HTERT RPE-1 (cell line): ENCODE measurements around the gene ARFRP1.

Experiments
- in situ Hi-C: fragments of 300-500 bp; cut with MboI; formaldehyde crosslinking; loops from 4 replicates; pipeline ENCODE4 v1.14.3; 2020; ENCODE audit warnings: low sequenced_read_pairs

The ARFRP1 gene

GRCh38 chr20:63702751-63703470 is 4.9 kb downstream of the ARFRP1 start:
- in situ Hi-C loops, result no loop called here

GRCh38 chr20:63702036-63702665 is 5.6 kb downstream of the ARFRP1 start:
- in situ Hi-C loops, result no loop called here

- in situ Hi-C loops, result no loop called here
These were observed 6.3 kb downstream of the ARFRP1 start for GRCh38 chr20:63701329-63702035.

- in situ Hi-C loops, result no loop called here
These were observed 6.8 kb downstream of the ARFRP1 start for GRCh38 chr20:63701051-63701328.

- in situ Hi-C loops, result no loop called here
These were observed 7.4 kb downstream of the ARFRP1 start for GRCh38 chr20:63700199-63701050.

- in situ Hi-C loops, result no loop called here
These were observed 8.1 kb downstream of the ARFRP1 start for GRCh38 chr20:63699466-63700198.

GRCh38 chr20:63698739-63699465 is 8.9 kb downstream of the ARFRP1 start:
- in situ Hi-C loops, result no loop called here

- in situ Hi-C loops, result no loop called here
These were observed 9.8 kb downstream of the ARFRP1 start for GRCh38 chr20:63697868-63698545.

GRCh38 chr20:63697357-63697867 is 10.4 kb downstream of the ARFRP1 start:
- in situ Hi-C loops, result no loop called here

- in situ Hi-C loops, result no loop called here
These were observed 11.0 kb downstream of the ARFRP1 start, which contains the start of gene TNFRSF6B for GRCh38 chr20:63696628-63697356. TNFRSF6B (plus strand) TSS chr20:63696652; CDS start chr20:63696768, 116 bp downstream.

- in situ Hi-C loops, result no loop called here
These were observed 11.5 kb downstream of the ARFRP1 start for GRCh38 chr20:63696306-63696627.

- in situ Hi-C loops, result no loop called here
These were observed 12.1 kb downstream of the ARFRP1 start for GRCh38 chr20:63695424-63696305.

- in situ Hi-C loops, result no loop called here
These were observed 13.0 kb downstream of the ARFRP1 start for GRCh38 chr20:63694584-63695423.

GRCh38 chr20:63693733-63694583 is 13.8 kb downstream of the ARFRP1 start:
- in situ Hi-C loops, result no loop called here

- in situ Hi-C loops, result no loop called here
These were observed 14.6 kb downstream of the ARFRP1 start for GRCh38 chr20:63693083-63693732.
